Progenitor cell of endocrine pancreas (in vitro differentiated cells): Measurements from ENCODE around the gene SPECC1L. TPM values are rescaled to one million over a fixed set of nuclear protein-coding genes. Genes with fewer than 3 reads are reported as not detected.

Source experiments
- DNase-seq: peaks from one replicate; pipeline ENCODE4 v3.0.0; 2021; ENCODE audit warnings: low spot score; ENCODE audit not compliant: unreplicated experiment
- H3K27ac Mint-ChIP-seq: 2 replicates; pipeline ENCODE4 v1.8.0; 2021; ENCODE audit warnings: mild to moderate bottlenecking, moderate library complexity, mixed read lengths
- H3K27me3 Mint-ChIP-seq: 2 replicates; pipeline ENCODE4 v1.8.0; 2021; ENCODE audit warnings: mixed read lengths
- H3K36me3 Mint-ChIP-seq: 2 replicates; pipeline ENCODE4 v1.8.0; 2022; ENCODE audit warnings: mixed read lengths; ENCODE audit not compliant: insufficient read depth
- H3K4me1 Mint-ChIP-seq: 2 replicates; pipeline ENCODE4 v1.8.0; 2021; ENCODE audit warnings: low read depth, mixed read lengths
- H3K4me3 Mint-ChIP-seq: 2 replicates; pipeline ENCODE4 v1.8.0; 2021; ENCODE audit warnings: low read depth, mild to moderate bottlenecking, moderate library complexity, mixed read lengths
- H3K9me3 Mint-ChIP-seq: 2 replicates; pipeline ENCODE4 v1.8.0; 2021; ENCODE audit warnings: low read depth, mixed read lengths
- total RNA-seq: library from RNA; stranded (reverse); gene quantifications from 2 replicates; pipeline ENCODE4 v1.2.1, GENCODE V29; 2021
- TF ChIP-seq, protein P1 (sequence below): fragments of 200-600 bp; sonication (generic); IDR thresholded peaks from one replicate; pipeline ENCODE4 v1.5.0; 2021; ENCODE audit warnings: antibody characterized with exemption, mild to moderate bottlenecking; ENCODE audit not compliant: unreplicated experiment

Gene SPECC1L
- total RNA-seq, 1 donor from 2014 or later = 96.9 TPM

DNA sequence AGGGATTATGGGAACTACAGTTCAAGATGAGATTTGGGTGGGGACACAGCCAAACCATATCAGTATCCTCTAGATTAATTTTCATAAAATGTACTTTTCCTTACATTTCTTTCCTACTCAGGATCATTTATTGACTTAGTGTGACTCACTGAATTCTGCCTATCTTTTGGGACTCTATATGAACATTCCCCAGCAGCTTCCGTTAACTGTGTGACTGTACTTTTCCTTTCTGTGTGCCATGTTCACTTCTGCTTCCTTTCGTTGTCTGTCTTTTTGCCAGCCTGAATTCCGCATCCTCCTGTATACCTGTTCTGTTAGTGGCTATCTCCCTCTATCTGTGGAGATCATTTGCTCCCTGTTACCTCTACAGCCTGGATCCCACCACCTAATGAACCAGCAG, 48.8 kb downstream of the SPECC1L start:
- Mint-ChIP-seq H3K4me3 (no peak overlapping the region), H3K27ac (peak overlapping the region; percentile 50), H3K4me1 (peaks cover 5% of the 10 kb centered on the region), H3K36me3 (peaks cover 41% of the 10 kb centered on the region), H3K27me3 (no peaks in the 10 kb centered on the region), H3K9me3 (peaks cover 4% of the 10 kb centered on the region)
- no peak for DNase-seq
- TF ChIP-seq, protein P1, sequence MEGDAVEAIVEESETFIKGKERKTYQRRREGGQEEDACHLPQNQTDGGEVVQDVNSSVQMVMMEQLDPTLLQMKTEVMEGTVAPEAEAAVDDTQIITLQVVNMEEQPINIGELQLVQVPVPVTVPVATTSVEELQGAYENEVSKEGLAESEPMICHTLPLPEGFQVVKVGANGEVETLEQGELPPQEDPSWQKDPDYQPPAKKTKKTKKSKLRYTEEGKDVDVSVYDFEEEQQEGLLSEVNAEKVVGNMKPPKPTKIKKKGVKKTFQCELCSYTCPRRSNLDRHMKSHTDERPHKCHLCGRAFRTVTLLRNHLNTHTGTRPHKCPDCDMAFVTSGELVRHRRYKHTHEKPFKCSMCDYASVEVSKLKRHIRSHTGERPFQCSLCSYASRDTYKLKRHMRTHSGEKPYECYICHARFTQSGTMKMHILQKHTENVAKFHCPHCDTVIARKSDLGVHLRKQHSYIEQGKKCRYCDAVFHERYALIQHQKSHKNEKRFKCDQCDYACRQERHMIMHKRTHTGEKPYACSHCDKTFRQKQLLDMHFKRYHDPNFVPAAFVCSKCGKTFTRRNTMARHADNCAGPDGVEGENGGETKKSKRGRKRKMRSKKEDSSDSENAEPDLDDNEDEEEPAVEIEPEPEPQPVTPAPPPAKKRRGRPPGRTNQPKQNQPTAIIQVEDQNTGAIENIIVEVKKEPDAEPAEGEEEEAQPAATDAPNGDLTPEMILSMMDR = no peak

- no peak overlapping the region for H3K27ac Mint-ChIP-seq
- TF ChIP-seq, protein P1 = no peak
- H3K36me3 Mint-ChIP-seq = peaks cover 29% of the 10 kb centered on the region
- DNase-seq = no peak
- no peaks in the 10 kb centered on the region for H3K9me3 Mint-ChIP-seq
- no peaks in the 10 kb centered on the region for H3K27me3 Mint-ChIP-seq
- no peak overlapping the region for H3K4me3 Mint-ChIP-seq
- peaks cover 1% of the 10 kb centered on the region for H3K4me1 Mint-ChIP-seq
These were observed 51.4 kb downstream of the SPECC1L start for GRCh38 chr22:24321999-24322398.

DNA sequence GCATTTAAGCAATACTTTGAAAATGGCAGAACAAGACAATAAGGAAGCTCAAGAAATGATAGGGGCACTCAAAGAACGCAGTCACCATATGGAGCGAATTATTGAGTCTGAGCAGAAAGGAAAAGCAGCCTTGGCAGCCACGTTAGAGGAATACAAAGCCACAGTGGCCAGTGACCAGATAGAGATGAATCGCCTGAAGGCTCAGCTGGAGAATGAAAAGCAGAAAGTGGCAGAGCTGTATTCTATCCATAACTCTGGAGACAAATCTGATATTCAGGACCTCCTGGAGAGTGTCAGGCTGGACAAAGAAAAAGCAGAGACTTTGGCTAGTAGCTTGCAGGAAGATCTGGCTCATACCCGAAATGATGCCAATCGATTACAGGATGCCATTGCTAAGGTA, 51.9 kb downstream of the SPECC1L start:
- Mint-ChIP-seq H3K4me3 (no peak overlapping the region), H3K4me1 (peaks cover 1% of the 10 kb centered on the region), H3K27me3 (no peaks in the 10 kb centered on the region), H3K36me3 (peaks cover 29% of the 10 kb centered on the region), H3K27ac (peak overlapping the region; percentile 1), H3K9me3 (no peaks in the 10 kb centered on the region)
- TF ChIP-seq, protein P1 = no peak
- no peak for DNase-seq

GRCh38 chr22:24323233-24323632, 52.6 kb downstream of the SPECC1L start:
- no peak overlapping the region for H3K4me3 Mint-ChIP-seq
- peaks cover 1% of the 10 kb centered on the region for H3K4me1 Mint-ChIP-seq
- no peak for DNase-seq
- TF ChIP-seq, protein P1 = no peak
- H3K27ac Mint-ChIP-seq = no peak overlapping the region
- no peaks in the 10 kb centered on the region for H3K27me3 Mint-ChIP-seq
- no peaks in the 10 kb centered on the region for H3K9me3 Mint-ChIP-seq
- H3K36me3 Mint-ChIP-seq = peaks cover 25% of the 10 kb centered on the region

- H3K4me1 Mint-ChIP-seq = peaks cover 1% of the 10 kb centered on the region
These were observed 53.1 kb downstream of the SPECC1L start for GRCh38 chr22:24323695-24324094.

More at GRCh38 chr22:24323695-24324094, 53.1 kb downstream of the SPECC1L start:
- Mint-ChIP-seq H3K4me3 (no peak overlapping the region), H3K9me3 (no peaks in the 10 kb centered on the region), H3K27me3 (no peaks in the 10 kb centered on the region), H3K27ac (no peak overlapping the region), H3K36me3 (peaks cover 26% of the 10 kb centered on the region)
- DNase-seq = no peak
- TF ChIP-seq, protein P1 = no peak
